ENCODE measurements around the gene MYO7B.

Gene MYO7B

GRCh38 chr2:127609818-127610217 lies 74.3 kb downstream of the MYO7B start:
- DNase-seq (ENCODE audit: low read depth): no peak

GRCh38 chr2:127610561-127610960 lies 75.1 kb downstream of the MYO7B start:
- DNase-seq (ENCODE audit: low read depth): no peak

- no peak for DNase-seq (ENCODE audit: low read depth)
These were observed 75.8 kb downstream of the MYO7B start for GRCh38 chr2:127611076-127611925.

GRCh38 chr2:127612111-127612822 lies 76.8 kb downstream of the MYO7B start:
- DNase-seq (ENCODE audit: low read depth): no peak

GRCh38 chr2:127614246-127614645 lies 78.8 kb downstream of the MYO7B start:
- no peak for DNase-seq (ENCODE audit: low read depth)

GRCh38 chr2:127614731-127615130 lies 79.2 kb downstream of the MYO7B start:
- no peak for DNase-seq (ENCODE audit: low read depth)

- DNase-seq (ENCODE audit: low read depth): no peak
These were observed 80.2 kb downstream of the MYO7B start for GRCh38 chr2:127615511-127616166.

GRCh38 chr2:127618551-127619202 lies 83.2 kb downstream of the MYO7B start:
- DNase-seq (ENCODE audit: low read depth): no peak

- no peak for DNase-seq (ENCODE audit: low read depth)
These were observed 83.7 kb downstream of the MYO7B start for GRCh38 chr2:127619203-127619590.

GRCh38 chr2:127619877-127620705 lies 84.6 kb downstream of the MYO7B start:
- DNase-seq (ENCODE audit: low read depth): no peak

GRCh38 chr2:127620866-127621265 lies 85.4 kb downstream of the MYO7B start:
- DNase-seq (ENCODE audit: low read depth): no peak

GRCh38 chr2:127621981-127622431 lies 86.5 kb downstream of the MYO7B start:
- no peak for DNase-seq (ENCODE audit: low read depth)

GRCh38 chr2:127622561-127623387 lies 87.3 kb downstream of the MYO7B start:
- DNase-seq (ENCODE audit: low read depth): no peak

GRCh38 chr2:127623388-127624319 lies 88.2 kb downstream of the MYO7B start:
- no peak for DNase-seq (ENCODE audit: low read depth)

- no peak for DNase-seq (ENCODE audit: low read depth)
These were observed 88.9 kb downstream of the MYO7B start for GRCh38 chr2:127624320-127624755.

- DNase-seq (ENCODE audit: low read depth): no peak
These were observed 89.5 kb downstream of the MYO7B start for GRCh38 chr2:127624756-127625571.

GRCh38 chr2:127625572-127625951 lies 90.1 kb downstream of the MYO7B start:
- DNase-seq (ENCODE audit: low read depth): no peak

- no peak for DNase-seq (ENCODE audit: low read depth)
These were observed 90.7 kb downstream of the MYO7B start for GRCh38 chr2:127626175-127626574.
